ENCODE data around the gene ZNF837. TPM values are rescaled to one million over a fixed set of nuclear protein-coding genes. Genes with fewer than 3 reads are reported as not detected.

Gene ZNF837
- total RNA-seq, 6 experiments from 2014 or later, result 0.63 to 1.3 (median 0.75) TPM

DNA sequence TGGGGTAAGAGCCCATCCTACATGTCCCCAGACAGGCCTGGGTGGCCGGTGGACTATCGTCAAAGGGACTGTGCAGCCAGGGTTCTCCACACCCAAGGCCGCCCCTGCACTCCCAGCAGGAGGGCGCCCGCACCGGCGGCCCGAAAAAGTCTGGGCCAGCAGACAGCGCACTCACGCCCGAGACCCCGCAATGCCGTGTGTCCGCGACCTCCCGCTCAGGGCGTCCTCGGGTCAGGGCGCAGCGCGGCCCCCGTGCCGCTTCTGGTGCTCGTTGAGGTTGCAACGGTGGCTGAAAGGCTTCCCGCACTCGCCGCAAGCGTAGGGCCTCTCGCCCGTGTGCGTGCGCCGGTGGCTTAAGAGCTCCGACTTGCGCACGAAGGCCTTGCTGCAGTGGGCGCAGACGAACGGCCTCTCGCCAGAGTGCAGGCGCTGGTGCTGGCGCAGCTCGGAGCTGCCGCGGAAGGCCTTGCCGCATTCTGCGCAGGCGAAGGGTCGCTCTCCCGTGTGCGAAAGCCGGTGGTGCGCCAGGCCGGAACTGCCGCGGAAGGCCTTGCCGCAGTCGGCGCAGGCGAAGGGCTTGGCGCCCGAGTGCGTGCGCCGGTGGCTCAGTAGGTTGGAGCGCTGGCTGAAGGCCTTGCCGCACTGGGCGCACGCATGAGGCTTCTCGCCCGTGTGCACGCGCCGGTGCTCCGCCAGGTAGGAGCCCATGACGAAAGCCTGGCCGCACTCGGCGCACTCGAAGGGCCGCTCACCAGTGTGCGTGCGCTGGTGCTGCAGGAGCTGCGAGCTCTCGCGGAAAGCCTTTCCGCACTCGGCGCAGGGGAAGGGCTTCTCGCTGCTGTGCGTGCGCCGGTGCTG lies 24.7 kb downstream of the ZNF837 start:
- no peak for TF ChIP-seq CTCF (IDR thresholded peaks at IDR 0.05)
- Mint-ChIP-seq H3K4me1 (ENCODE audit: low read depth) (no peaks in the 10 kb centered on the region), H3K27me3 (ENCODE audit: insufficient read depth) (no peaks in the 10 kb centered on the region), H3K27ac (no peak overlapping the region), H3K9me3 (no peaks in the 10 kb centered on the region), H3K4me3 (no peak overlapping the region), H3K36me3 (ENCODE audit: low read depth) (peaks cover 8% of the 10 kb centered on the region; the same call in 1 of the 2 replicates)
- DNase-seq, result no peak

GRCh38 chr19:58355215-58355796 lies 25.5 kb downstream of the ZNF837 start:
- H3K4me1 Mint-ChIP-seq (ENCODE audit: low read depth), result no peaks in the 10 kb centered on the region
- TF ChIP-seq CTCF (IDR thresholded peaks at IDR 0.05), result no peak
- H3K4me3 Mint-ChIP-seq, result no peak overlapping the region
- no peak overlapping the region for H3K27ac Mint-ChIP-seq
- H3K36me3 Mint-ChIP-seq (ENCODE audit: low read depth), result peaks cover 8% of the 10 kb centered on the region; the same call in 1 of the 2 replicates
- no peaks in the 10 kb centered on the region for H3K27me3 Mint-ChIP-seq (ENCODE audit: insufficient read depth)
- no peaks in the 10 kb centered on the region for H3K9me3 Mint-ChIP-seq
- DNase-seq, result no peak

DNA sequence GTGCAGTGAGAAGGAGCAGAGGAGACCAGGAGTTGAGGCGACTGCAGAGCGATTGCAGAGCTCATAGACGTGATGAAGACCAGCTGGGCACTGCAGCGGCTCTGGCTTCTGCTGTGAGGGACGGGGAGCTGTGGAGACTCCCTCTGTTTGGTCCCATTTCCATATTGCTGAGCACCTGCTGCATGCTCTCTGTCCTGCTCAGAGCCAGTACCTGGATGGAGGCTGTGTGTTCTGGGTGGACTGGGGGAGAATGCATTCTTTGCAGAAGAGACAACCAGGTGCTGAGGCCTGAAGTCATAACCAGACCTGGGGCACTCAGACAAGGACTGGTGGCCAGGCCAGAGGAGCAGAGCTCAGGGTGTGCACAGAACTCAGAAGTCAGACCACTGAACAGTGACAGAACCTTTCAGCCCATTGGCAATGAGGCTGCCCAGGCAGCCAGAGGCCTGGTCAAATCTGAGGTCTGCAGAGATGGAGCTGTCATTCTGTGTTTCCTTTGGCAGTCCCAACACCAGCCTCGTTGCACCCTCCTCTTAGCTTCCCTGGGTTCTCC lies 26.3 kb downstream of the ZNF837 start:
- no peaks in the 10 kb centered on the region for H3K27me3 Mint-ChIP-seq (ENCODE audit: insufficient read depth)
- peaks cover 2% of the 10 kb centered on the region; the same call in 1 of the 2 replicates for H3K9me3 Mint-ChIP-seq
- DNase-seq, result no peak
- no peak for TF ChIP-seq CTCF (IDR thresholded peaks at IDR 0.05)
- peaks cover 8% of the 10 kb centered on the region; the same call in 1 of the 2 replicates for H3K36me3 Mint-ChIP-seq (ENCODE audit: low read depth)
- no peak overlapping the region for H3K27ac Mint-ChIP-seq
- no peak overlapping the region for H3K4me3 Mint-ChIP-seq
- 0 out of 2 replicates have a peak, but pooled peaks cover 2% of the 10 kb centered on the region for H3K4me1 Mint-ChIP-seq (ENCODE audit: low read depth)

GRCh38 chr19:58353717-58354477 lies 26.9 kb downstream of the ZNF837 start:
- no peak for TF ChIP-seq CTCF (IDR thresholded peaks at IDR 0.05)
- DNase-seq, result no peak
- H3K4me1 Mint-ChIP-seq (ENCODE audit: low read depth), result peaks cover 6% of the 10 kb centered on the region; the same call in 1 of the 2 replicates
- no peak overlapping the region for H3K4me3 Mint-ChIP-seq
- no peak overlapping the region for H3K27ac Mint-ChIP-seq
- H3K36me3 Mint-ChIP-seq (ENCODE audit: low read depth), result peaks cover 8% of the 10 kb centered on the region; the same call in 1 of the 2 replicates
- peaks cover 4% of the 10 kb centered on the region; the same call in 1 of the 2 replicates for H3K9me3 Mint-ChIP-seq
- H3K27me3 Mint-ChIP-seq (ENCODE audit: insufficient read depth), result no peaks in the 10 kb centered on the region
